Hepatocyte (in vitro differentiated cells): ENCODE measurements around the gene SWAP70. TPM values are rescaled to one million over a fixed set of nuclear protein-coding genes. Genes with fewer than 3 reads are reported as not detected.

Experiments
- DNase-seq: peaks from one replicate; pipeline ENCODE4 v3.0.0-alpha.2; 2016; ENCODE audit warnings: low spot score
- H2AFZ ChIP-seq: fragments of 200-600 bp; sonication (generic); 2 replicates; pipeline ENCODE4 v1.6.0; 2016; ENCODE audit warnings: antibody characterized with exemption, mild to moderate bottlenecking
- H3K27ac ChIP-seq: fragments of 200-600 bp; sonication (generic); 2 replicates; pipeline ENCODE4 v1.5.1; 2016; ENCODE audit warnings: mild to moderate bottlenecking
- H3K27me3 ChIP-seq: fragments of 200-600 bp; sonication (generic); 2 replicates; pipeline ENCODE4 v1.6.1; 2016
- H3K36me3 ChIP-seq: fragments of 200-600 bp; sonication (generic); replicated peaks from 2 replicates; pipeline ENCODE4 v1.5.1; 2016; ENCODE audit warnings: low read depth; ENCODE audit not compliant: insufficient read depth
- H3K4me1 ChIP-seq: fragments of 200-600 bp; sonication (generic); 2 replicates; pipeline ENCODE4 v1.5.1; 2016; ENCODE audit warnings: mild to moderate bottlenecking, moderate library complexity; ENCODE audit not compliant: insufficient read depth
- H3K4me2 ChIP-seq: fragments of 200-600 bp; sonication (generic); 2 replicates; pipeline ENCODE4 v1.6.0; 2016
- H3K4me3 ChIP-seq: fragments of 200-600 bp; sonication (generic); 2 replicates; pipeline ENCODE4 v1.5.1; 2016; ENCODE audit warnings: mild to moderate bottlenecking
- H3K79me2 ChIP-seq: fragments of 200-600 bp; sonication (generic); 2 replicates; pipeline ENCODE4 v1.6.0; 2017; ENCODE audit warnings: mild to moderate bottlenecking
- H3K9me2 ChIP-seq: fragments of 200-600 bp; sonication (generic); replicated peaks from 2 replicates; pipeline ENCODE4 v1.6.0; 2017; ENCODE audit warnings: mild to moderate bottlenecking; ENCODE audit not compliant: insufficient read depth
- H3K9me3 ChIP-seq: fragments of 200-600 bp; sonication (generic); 2 replicates; pipeline ENCODE4 v1.5.1; 2016; ENCODE audit warnings: low read depth, mild to moderate bottlenecking
- H4K20me1 ChIP-seq: fragments of 200-600 bp; sonication (generic); 2 replicates; pipeline ENCODE4 v1.6.0; 2016; ENCODE audit warnings: mild to moderate bottlenecking; ENCODE audit not compliant: insufficient read depth, poor library complexity, severe bottlenecking
- CTCF ChIP-seq: fragments of 200-600 bp; sonication (generic); IDR thresholded peaks from 2 replicates; pipeline ENCODE4 v1.5.1; 2016; ENCODE audit warnings: antibody characterized with exemption, mild to moderate bottlenecking; ENCODE audit not compliant: poor library complexity
- EZH2 ChIP-seq: fragments of 200-600 bp; sonication (generic); IDR thresholded peaks from 2 replicates; pipeline ENCODE4 v1.6.1; 2016; ENCODE audit warnings: antibody characterized with exemption, mild to moderate bottlenecking, borderline replicate concordance
- EZH2phosphoT487 ChIP-seq: fragments of 200-600 bp; sonication (generic); IDR thresholded peaks from one replicate; pipeline ENCODE4 v1.6.1; 2018; ENCODE audit warnings: antibody characterized with exemption, mild to moderate bottlenecking, low read depth, moderate library complexity; ENCODE audit not compliant: unreplicated experiment, severe bottlenecking
- WGBS: methylation state at CpG from one replicate; pipeline ENCODE4 v1.1.6; 2016; ENCODE audit warnings: low lambda C conversion rate; ENCODE audit errors: missing lambda C conversion rate; 5-methylcytosine and 5-hydroxymethylcytosine counted together
- polyA plus RNA-seq: library from polyadenylated mRNA; unstranded; fragments of >200 nt; fragmentation: Nextera tagmentation; extraction: Ambion mirVana; gene quantifications from 2 replicates; pipeline ENCODE4 v1.2.1, GENCODE V29; 2016
- total RNA-seq: library from RNA; depleted of rRNA; stranded (reverse); fragments of >200 nt; gene quantifications from 2 replicates; pipeline ENCODE4 v1.2.3, GENCODE V29; 2014

SWAP70 gene
- total and polyA plus RNA-seq, 2 experiments from 2014 or later = 15.6 to 17.3 TPM

GRCh38 chr11:9772218-9772617 lies 108.3 kb downstream of the SWAP70 start:
- no peaks in the 10 kb centered on the region for H3K9me2 ChIP-seq
- no peak overlapping the region for H3K27ac ChIP-seq
- H3K4me1 ChIP-seq = peaks cover 9% of the 10 kb centered on the region
- TF ChIP-seq CTCF = no peak
- TF ChIP-seq EZH2 = no peak
- TF ChIP-seq EZH2phosphoT487 = no peak
- H3K79me2 ChIP-seq = no peaks in the 10 kb centered on the region
- DNase-seq = no peak
- H3K4me3 ChIP-seq = no peak overlapping the region
- no peak overlapping the region for H2AFZ ChIP-seq
- H4K20me1 ChIP-seq = no peaks in the 10 kb centered on the region
- H3K4me2 ChIP-seq = no peak overlapping the region
- no peaks in the 10 kb centered on the region for H3K9me3 ChIP-seq
- H3K27me3 ChIP-seq = no peaks in the 10 kb centered on the region
- no peaks in the 10 kb centered on the region for H3K36me3 ChIP-seq
- 90% methylated on average over 4 of the region's 4 CpGs for WGBS

GRCh38 chr11:9773524-9773923 lies 109.6 kb downstream of the SWAP70 start:
- H4K20me1 ChIP-seq = no peaks in the 10 kb centered on the region

GRCh38 chr11:9774109-9774508 lies 110.2 kb downstream of the SWAP70 start:
- DNase-seq = no peak
- H4K20me1 ChIP-seq = no peaks in the 10 kb centered on the region
- no peak overlapping the region for H3K4me3 ChIP-seq
- no peaks in the 10 kb centered on the region for H3K27me3 ChIP-seq
- TF ChIP-seq EZH2 = no peak
- no peak for TF ChIP-seq EZH2phosphoT487
- no peak for TF ChIP-seq CTCF
- H3K9me2 ChIP-seq = no peaks in the 10 kb centered on the region
- no peak overlapping the region for H3K27ac ChIP-seq
- H3K9me3 ChIP-seq = no peaks in the 10 kb centered on the region
- no peak overlapping the region for H2AFZ ChIP-seq
- no peak overlapping the region for H3K4me2 ChIP-seq
- no peaks in the 10 kb centered on the region for H3K36me3 ChIP-seq
- H3K79me2 ChIP-seq = no peaks in the 10 kb centered on the region
- peaks cover 14% of the 10 kb centered on the region for H3K4me1 ChIP-seq

More at GRCh38 chr11:9773524-9773923, 109.6 kb downstream of the SWAP70 start:
- Histone ChIP-seq H3K4me2 (no peak overlapping the region), H3K4me3 (no peak overlapping the region), H3K79me2 (no peaks in the 10 kb centered on the region), H3K36me3 (no peaks in the 10 kb centered on the region), H3K9me3 (no peaks in the 10 kb centered on the region), H3K4me1 (peaks cover 14% of the 10 kb centered on the region), H3K27me3 (no peaks in the 10 kb centered on the region), H2AFZ (no peak overlapping the region), H3K27ac (no peak overlapping the region), H3K9me2 (no peaks in the 10 kb centered on the region)
- no peak for DNase-seq
- 98% methylated on average over 2 of the region's 2 CpGs for WGBS
- TF ChIP-seq CTCF (no peak), EZH2 (no peak), EZH2phosphoT487 (no peak)
